SK-N-SH (cell line): ENCODE measurements around the gene MFNG. TPM values are rescaled to one million over a fixed set of nuclear protein-coding genes. Genes with fewer than 3 reads are reported as not detected.

Source experiments
- CTCF ChIA-PET: fragments of 300-600, 350-600 bp; formaldehyde crosslinking; extraction: SDS; loops from one replicate; lab custom pipeline; 2021; lab: Yijun Ruan, JAX
- POLR2A ChIA-PET: fragments of 350-600 bp; sonication (Branson Sonifier 250); formaldehyde crosslinking; extraction: SDS; loops from one replicate; lab custom pipeline; 2020; ENCODE audit warnings: antibody characterized with exemption, inconsistent platforms; lab: Yijun Ruan, JAX
- DNase-seq: peaks from one replicate; pipeline ENCODE4 v3.0.0; 2012
- H2AFZ ChIP-seq: fragments of 200-600 bp; sonication (generic); 2 replicates; pipeline ENCODE4 v1.8.1; 2016; ENCODE audit warnings: antibody characterized with exemption, mild to moderate bottlenecking, low read depth
- H3F3A ChIP-seq: fragments of 200-600 bp; sonication (generic); replicated peaks from 2 replicates; pipeline ENCODE3; 2016; ENCODE audit warnings: antibody characterized with exemption, mild to moderate bottlenecking; ENCODE audit not compliant: insufficient read depth
- H3K27ac ChIP-seq, 2 experiments: fragments of 200-500 bp in 1 of 2; fragments of 200-600 bp in 1 of 2; sonication (Bioruptor generic) in 1 of 2; sonication (generic), shearing (Covaris generic) in 1 of 2; 2 replicates each; pipeline versions ENCODE4 v1.5.1 to v1.6.1; 2014 to 2016; ENCODE audit warnings: low read depth in 2 of 2, inconsistent platforms in 1 of 2, low read length in 1 of 2, mild to moderate bottlenecking in 1 of 2, mixed read lengths in 1 of 2
- H3K27me3 ChIP-seq: fragments of 200-600 bp; sonication (generic), shearing (Covaris generic); 2 replicates; pipeline ENCODE4 v1.6.1; 2016; ENCODE audit warnings: mixed run types; ENCODE audit not compliant: insufficient read depth
- H3K36me3 ChIP-seq, 2 experiments: fragments of 200-500 bp in 1 of 2; fragments of 200-600 bp in 1 of 2; sonication (Bioruptor generic) in 1 of 2; sonication (generic) in 1 of 2; replicated peaks in 1 of 2; 2 replicates each; pipeline versions ENCODE3 to v1.5.1; 2014 to 2016; ENCODE audit warnings: low read length in 1 of 2, mild to moderate bottlenecking in 1 of 2; ENCODE audit not compliant: insufficient read depth in 2 of 2, control insufficient read depth in 1 of 2
- H3K4me1 ChIP-seq, 2 experiments: fragments of 200-500 bp in 1 of 2; fragments of 200-600 bp in 1 of 2; sonication (Bioruptor generic) in 1 of 2; sonication (generic), shearing (Covaris generic) in 1 of 2; 2 replicates each; pipeline versions ENCODE4 v1.5.1 to v1.6.1; 2014 to 2016; ENCODE audit warnings: low read depth in 1 of 2, low read length in 1 of 2, mixed run types in 1 of 2; ENCODE audit not compliant: insufficient read depth in 2 of 2, control insufficient read depth in 1 of 2
- H3K4me2 ChIP-seq: fragments of 200-600 bp; sonication (generic), shearing (Covaris generic); 2 replicates; pipeline ENCODE4 v1.6.1; 2017; ENCODE audit warnings: mixed run types
- H3K4me3 ChIP-seq, 2 experiments: fragments of 200-500 bp in 1 of 2; fragments of 200-600 bp in 1 of 2; sonication (Bioruptor generic) in 1 of 2; sonication (generic), shearing (Covaris generic) in 1 of 2; 2 replicates each; pipeline versions ENCODE4 v1.5.1 to v1.8.1; 2014 to 2016; ENCODE audit warnings: low read depth in 2 of 2, inconsistent platforms in 1 of 2, low read length in 1 of 2, mild to moderate bottlenecking in 1 of 2, mixed read lengths in 1 of 2, moderate library complexity in 1 of 2
- H3K79me2 ChIP-seq: fragments of 200-600 bp; sonication (generic); 2 replicates; pipeline ENCODE4 v1.8.1; 2017; ENCODE audit warnings: mild to moderate bottlenecking; ENCODE audit not compliant: insufficient read depth
- H3K9ac ChIP-seq: fragments of 200-600 bp; sonication (generic); 2 replicates; pipeline ENCODE4 v1.6.1; 2017; ENCODE audit warnings: mixed run types
- H3K9me2 ChIP-seq: fragments of 200-600 bp; sonication (generic); 2 replicates; pipeline ENCODE4 v1.6.1; 2017; ENCODE audit warnings: mixed run types
- H3K9me3 ChIP-seq: fragments of 200-600 bp; sonication (generic); 2 replicates; pipeline ENCODE4 v1.6.1; 2017; ENCODE audit warnings: mixed run types, mild to moderate bottlenecking, moderate library complexity
- H4K20me1 ChIP-seq: fragments of 200-600 bp; sonication (generic); 2 replicates; pipeline ENCODE4 v1.6.1; 2017; ENCODE audit warnings: mild to moderate bottlenecking, mixed run types; ENCODE audit not compliant: insufficient read depth
- CHD2 ChIP-seq: fragments of 150-350 bp; IDR thresholded peaks from 2 replicates; pipeline ENCODE4 v1.6.1; 2018; ENCODE audit warnings: low read length; ENCODE audit not compliant: partially characterized antibody
- CTCF ChIP-seq: fragments of 200-600 bp; sonication (generic); IDR thresholded peaks from 2 replicates; pipeline ENCODE4 v1.6.1; 2017; ENCODE audit warnings: antibody characterized with exemption, mild to moderate bottlenecking, moderate library complexity
- EP300 ChIP-seq, 2 experiments: IDR thresholded peaks; 2 replicates each; pipeline versions ENCODE4 v1.4.0 to v1.6.1; 2012; ENCODE audit warnings: borderline replicate concordance in 1 of 2, low read depth in 1 of 2, low read length in 1 of 2
- EZH2phosphoT487 ChIP-seq: fragments of 200-600 bp; sonication (generic); IDR thresholded peaks from 2 replicates; pipeline ENCODE4 v1.6.1; 2017; ENCODE audit warnings: low read depth, mixed run types, mild to moderate bottlenecking, antibody characterized with exemption, moderate library complexity, borderline replicate concordance
- GATA2 ChIP-seq: sonication (generic); formaldehyde crosslinking; IDR thresholded peaks from 2 replicates; pipeline ENCODE4 v1.5.0; 2020; ENCODE audit warnings: mild to moderate bottlenecking, missing genetic modification reagents
- IRF3 ChIP-seq: fragments of 150-350 bp; IDR thresholded peaks from 2 replicates; pipeline ENCODE4 v1.6.1; 2016; ENCODE audit warnings: mild to moderate bottlenecking, low read depth, low read length
- MEF2A ChIP-seq: IDR thresholded peaks from 2 replicates; pipeline ENCODE4 v1.4.0; 2012; ENCODE audit warnings: low read depth, borderline replicate concordance
- NFIC ChIP-seq: IDR thresholded peaks from 2 replicates; pipeline ENCODE4 v1.4.0; 2012; ENCODE audit warnings: borderline replicate concordance
- NRF1 ChIP-seq: IDR thresholded peaks from 2 replicates; pipeline ENCODE4 v1.6.1; 2012; ENCODE audit warnings: low read depth, mild to moderate bottlenecking, low read length
- POLR2AphosphoS5 ChIP-seq: IDR thresholded peaks from 2 replicates; pipeline ENCODE4 v1.6.1; 2012; ENCODE audit warnings: low read depth, low read length
- RAD21 ChIP-seq: IDR thresholded peaks from 2 replicates; pipeline ENCODE4 v1.6.1; 2012; ENCODE audit warnings: mild to moderate bottlenecking, low read length
- REST ChIP-seq: IDR thresholded peaks from 2 replicates; pipeline ENCODE4 v1.6.1; 2012; ENCODE audit warnings: mild to moderate bottlenecking, low read depth, low read length, moderate library complexity
- RXRA ChIP-seq: IDR thresholded peaks from 2 replicates; pipeline ENCODE4 v1.4.0; 2012; ENCODE audit warnings: low read depth, mild to moderate bottlenecking, borderline replicate concordance
- SMC3 ChIP-seq: IDR thresholded peaks from 2 replicates; pipeline ENCODE4 v1.6.1; 2012; ENCODE audit warnings: low read depth, low read length, improper control_type of control experiment
- TAF1 ChIP-seq: IDR thresholded peaks from 2 replicates; pipeline ENCODE4 v1.6.1; 2012; ENCODE audit warnings: low read depth, mild to moderate bottlenecking, low read length, moderate library complexity, borderline replicate concordance
- TCF12 ChIP-seq: IDR thresholded peaks from 2 replicates; pipeline ENCODE4 v1.4.0; 2012
- USF1 ChIP-seq: IDR thresholded peaks from 2 replicates; pipeline ENCODE4 v1.4.0; 2012; ENCODE audit warnings: low read depth, borderline replicate concordance
- USF2 ChIP-seq: fragments of 150-350 bp; IDR thresholded peaks from 2 replicates; pipeline ENCODE4 v1.6.1; 2017; ENCODE audit warnings: antibody characterized with exemption, low read length, low read depth, borderline replicate concordance
- YY1 ChIP-seq: IDR thresholded peaks from 2 replicates; pipeline ENCODE4 v1.4.0; 2012; ENCODE audit warnings: low read depth, mild to moderate bottlenecking
- ZBTB33 ChIP-seq: IDR thresholded peaks from 2 replicates; pipeline ENCODE4 v1.4.0; 2012; ENCODE audit warnings: low read depth, borderline replicate concordance
- WGBS: methylation state at CpG from one replicate; pipeline ENCODE4 v1.1.6; 2017; ENCODE audit warnings: low lambda C conversion rate; 5-methylcytosine and 5-hydroxymethylcytosine counted together
- polyA plus RNA-seq, 3 experiments: library from polyadenylated mRNA; depleted of rRNA; stranded (reverse); fragments of >200 nt; gene quantifications; 2 replicates each; pipeline ENCODE4 v1.2.3, GENCODE V29; 2012

MFNG gene
- polyA plus RNA-seq, 1 of the 3 experiments (the other 2 are of a cell fraction): 0.18 TPM

GRCh38 chr22:37479196-37479595, 7.0 kb downstream of the MFNG start (continued):
- TF ChIP-seq USF2: no peak
- TF ChIP-seq MEF2A: no peak
- no peak for TF ChIP-seq TCF12
- no peak for TF ChIP-seq EP300 (IDR thresholded peaks at IDR 0.05; ENCODE audit: borderline replicate concordance in 1 of 2, low read depth in 1 of 2, low read length in 1 of 2)
- TF ChIP-seq RXRA: no peak
- TF ChIP-seq TAF1: no peak
- TF ChIP-seq CTCF: no peak
- TF ChIP-seq IRF3: no peak
- TF ChIP-seq CHD2: no peak

- H3K9me2 ChIP-seq: no peaks in the 10 kb centered on the region
- POLR2A ChIA-PET: no interaction called here
- CTCF ChIA-PET: interaction anchor here (1.0 kb wide), 1 partner anchor 53 kb away, joined by 3 read pairs; no protein-coding TSS in a partner anchor
- H3K27ac ChIP-seq: no peak overlapping the region
- no peak overlapping the region for H2AFZ ChIP-seq
- no peaks in the 10 kb centered on the region for H3K36me3 ChIP-seq
- H3F3A ChIP-seq: no peaks in the 10 kb centered on the region
- H3K4me3 ChIP-seq: no peak overlapping the region
- no peaks in the 10 kb centered on the region for H3K79me2 ChIP-seq
- H3K9ac ChIP-seq: no peak overlapping the region
- 62% methylated on average over 13 of the region's 14 CpGs for WGBS
- no peak overlapping the region for H3K4me2 ChIP-seq
- no peak for DNase-seq
- no peaks in the 10 kb centered on the region for H3K27me3 ChIP-seq
- no peaks in the 10 kb centered on the region for H4K20me1 ChIP-seq
- H3K9me3 ChIP-seq: no peaks in the 10 kb centered on the region
- no peaks in the 10 kb centered on the region; a peak in 1 of 4 replicates for H3K4me1 ChIP-seq
- TF ChIP-seq USF1: no peak
- no peak for TF ChIP-seq RAD21
- TF ChIP-seq POLR2AphosphoS5: no peak
- TF ChIP-seq EZH2phosphoT487: no peak
- TF ChIP-seq ZBTB33: no peak
- no peak for TF ChIP-seq YY1
- TF ChIP-seq NRF1: no peak
- no peak for TF ChIP-seq GATA2
- no peak for TF ChIP-seq REST
- TF ChIP-seq NFIC: no peak
- TF ChIP-seq SMC3: no peak
These were observed 9.5 kb downstream of the MFNG start for GRCh38 chr22:37476389-37477329.
